Measurements from ENCODE around the gene RPL38.
A peak's percentile ranks its signal among the peaks of the same experiment; 100 is the strongest.

RPL38 gene

DNA sequence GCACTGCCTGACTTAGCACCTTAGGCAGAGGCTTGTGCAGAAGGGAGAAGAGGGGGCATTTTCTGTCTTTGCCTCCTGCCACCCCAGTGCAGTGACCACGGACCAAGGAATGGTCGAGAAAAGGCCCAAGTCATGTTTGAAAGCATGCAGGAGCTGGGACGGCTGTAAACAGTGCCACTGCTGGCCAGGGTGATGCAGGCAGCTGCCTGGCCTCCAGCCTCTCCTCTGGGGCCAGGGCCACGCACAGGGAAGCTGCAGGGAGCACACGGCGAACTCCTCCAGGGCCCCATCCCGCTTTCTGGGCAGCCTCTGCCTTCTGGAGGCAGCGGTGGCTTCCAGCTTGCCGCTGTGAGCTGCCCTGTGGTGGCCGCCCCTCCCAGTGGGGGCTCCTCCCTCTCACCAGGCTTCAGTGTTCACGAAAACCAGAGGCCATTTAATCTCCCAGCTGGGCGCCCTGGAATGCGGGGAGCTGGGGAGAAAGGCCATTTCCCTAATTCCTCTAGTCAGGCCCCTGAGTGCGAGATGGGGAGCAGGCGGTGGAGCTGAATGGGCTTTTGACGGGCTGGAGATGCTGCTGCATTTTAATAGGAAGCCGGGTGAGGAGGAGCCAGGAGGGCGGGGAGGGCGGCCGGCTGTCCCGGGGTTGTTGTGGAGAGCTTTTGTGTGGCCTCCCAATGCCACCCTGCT is 41.8 kb downstream of the RPL38 start:
- DNase-seq = peak in 56 of 58 donors; percentile 31 to 97 (median 86)

DNA sequence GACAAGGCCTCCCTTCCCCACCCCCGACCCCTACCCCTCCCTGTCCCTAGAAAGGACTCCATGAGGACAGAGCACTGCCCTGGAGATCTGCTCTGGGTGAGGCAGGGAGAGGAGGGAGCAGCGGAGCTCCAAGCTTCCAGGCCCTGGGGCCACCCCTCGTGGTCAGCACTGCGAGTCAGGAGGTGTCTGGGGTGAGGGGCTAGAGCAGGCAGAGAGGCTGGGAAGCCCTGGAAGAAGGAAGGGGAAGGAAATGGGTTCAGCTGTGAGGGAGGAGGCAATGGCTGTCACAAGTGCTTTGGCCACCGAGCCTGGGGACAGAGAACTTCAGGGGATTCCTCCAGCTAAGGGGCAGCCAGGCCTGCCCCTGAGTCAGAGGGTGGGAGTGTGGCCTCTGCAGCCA is 42.4 kb downstream of the RPL38 start:
- no peak for DNase-seq

DNA sequence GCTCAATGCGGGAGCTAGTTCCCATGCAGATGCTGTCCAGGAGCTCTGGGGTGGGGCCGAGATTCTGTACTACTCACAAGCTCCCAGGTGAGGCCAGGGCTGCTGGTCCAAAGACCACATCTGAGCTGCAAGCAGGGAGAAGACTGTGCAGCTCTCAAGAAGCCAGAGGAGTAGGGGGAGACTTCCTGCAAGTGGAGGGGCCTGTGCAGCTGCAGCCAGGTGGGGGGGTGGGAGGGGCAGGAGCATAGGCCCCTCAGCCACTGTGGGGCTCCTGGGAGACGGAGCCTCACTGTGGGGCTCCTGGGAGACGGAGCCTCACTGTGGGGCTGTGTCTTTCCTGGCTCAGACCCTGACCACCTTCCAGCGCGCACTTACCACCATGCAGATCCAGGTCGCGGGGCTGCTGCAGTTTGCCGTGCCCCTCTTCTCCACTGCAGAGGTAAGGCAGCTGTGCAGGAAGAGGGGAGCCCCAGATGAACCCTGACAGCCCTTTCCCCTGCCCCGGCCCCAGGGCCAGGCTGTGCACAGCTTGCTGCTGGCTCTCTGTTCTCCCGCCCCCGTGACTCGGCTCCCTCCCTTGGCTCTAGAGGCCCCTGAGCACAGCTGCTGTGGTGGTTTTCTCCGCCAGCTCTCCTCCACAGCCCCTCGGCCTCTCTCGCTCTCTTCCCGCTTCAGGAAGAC is 46.3 kb downstream of the RPL38 start:
- peak in 13 of 58 donors; percentile 8 to 62 (median 34) for DNase-seq

DNA sequence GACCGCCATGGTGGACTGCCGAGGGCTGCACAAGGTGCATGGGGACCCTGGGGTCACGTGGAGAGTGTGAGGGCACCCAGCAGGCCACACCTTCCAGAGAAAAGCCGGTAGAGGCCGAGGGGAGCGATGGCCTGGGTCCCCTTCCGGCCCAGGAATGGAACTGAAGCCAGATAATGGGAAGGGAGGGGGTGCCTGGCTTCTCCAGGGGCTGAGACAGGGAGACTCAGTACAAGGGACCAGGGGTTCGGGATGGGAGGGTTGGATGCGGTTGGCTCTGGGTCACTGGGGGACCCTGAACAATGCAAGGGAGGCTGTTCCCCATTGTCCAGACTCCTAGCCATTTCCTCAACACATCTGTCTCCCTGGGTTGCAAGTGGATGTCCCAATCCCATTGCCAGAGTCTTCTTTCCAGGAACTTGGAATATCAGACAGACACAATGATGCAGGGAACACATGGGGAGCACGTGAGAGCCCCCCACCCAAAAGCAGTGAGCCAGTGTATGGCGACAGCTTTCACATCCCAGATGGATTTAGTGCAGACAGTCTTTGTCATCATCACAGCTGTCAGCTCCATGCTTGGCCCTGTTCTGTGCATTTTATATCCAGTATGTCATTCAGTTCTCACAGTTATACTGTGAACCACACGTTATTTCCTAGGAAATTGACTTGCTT is 47.0 kb downstream of the RPL38 start:
- DNase-seq = no peak

DNA sequence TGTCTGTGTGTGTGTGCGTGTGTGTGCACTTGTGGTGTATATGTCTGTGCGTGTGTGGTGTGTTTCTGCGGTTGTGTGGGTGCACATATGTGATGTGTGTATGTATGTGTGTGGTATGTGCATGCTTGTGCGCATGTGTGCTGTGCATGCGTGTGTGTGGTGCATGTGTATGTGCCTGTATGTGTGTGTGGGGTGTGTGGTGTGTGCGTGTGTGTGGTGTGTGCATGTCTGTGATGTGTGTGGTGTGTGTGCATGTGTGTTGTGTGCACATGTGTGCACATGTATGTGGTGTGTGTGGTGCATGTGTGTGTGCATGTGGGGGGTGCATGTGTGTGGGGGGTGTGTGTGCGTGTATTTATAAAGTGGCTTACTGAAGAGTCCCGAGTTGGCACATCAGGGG is 47.6 kb downstream of the RPL38 start:
- DNase-seq = no peak

DNA sequence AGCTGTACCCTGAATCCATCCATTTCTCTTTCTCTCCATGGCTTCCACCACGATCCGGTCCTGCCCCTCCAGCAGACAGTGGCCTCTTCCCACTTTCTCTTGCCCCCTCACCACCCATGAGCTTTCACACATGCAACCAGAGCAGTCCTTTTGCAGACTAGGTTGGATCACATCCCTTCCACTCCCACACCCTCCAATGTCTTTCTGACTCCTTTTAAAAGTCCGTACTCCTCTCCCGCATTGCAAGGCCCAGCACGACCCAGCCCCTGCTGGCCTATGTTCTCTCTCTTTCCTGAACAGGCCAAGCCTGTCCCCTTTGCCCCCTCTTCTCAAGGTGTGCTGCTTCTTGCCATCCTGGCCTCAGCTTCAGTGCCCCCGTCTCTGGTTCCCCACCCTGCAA is 48.1 kb downstream of the RPL38 start:
- no peak for DNase-seq

DNA sequence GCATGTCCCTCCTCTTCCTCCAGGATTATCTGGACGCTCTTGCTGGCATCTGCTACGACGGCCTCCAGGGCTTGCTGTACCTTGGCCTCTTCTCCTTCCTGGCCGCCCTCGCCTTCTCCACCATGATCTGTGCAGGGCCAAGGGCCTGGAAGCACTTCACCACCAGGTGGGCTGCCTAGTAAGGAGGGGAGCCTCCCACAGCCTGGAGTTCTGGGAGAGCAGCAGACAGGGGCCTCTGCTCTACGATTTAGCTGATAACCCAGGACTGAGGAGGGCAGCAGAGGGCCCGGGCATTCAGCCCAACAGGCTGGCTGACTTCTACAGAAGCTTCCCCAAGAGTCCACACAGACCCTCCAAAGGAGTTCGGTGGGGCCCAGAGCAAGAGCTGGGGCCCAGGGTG is 48.7 kb downstream of the RPL38 start:
- no peak for DNase-seq

DNA sequence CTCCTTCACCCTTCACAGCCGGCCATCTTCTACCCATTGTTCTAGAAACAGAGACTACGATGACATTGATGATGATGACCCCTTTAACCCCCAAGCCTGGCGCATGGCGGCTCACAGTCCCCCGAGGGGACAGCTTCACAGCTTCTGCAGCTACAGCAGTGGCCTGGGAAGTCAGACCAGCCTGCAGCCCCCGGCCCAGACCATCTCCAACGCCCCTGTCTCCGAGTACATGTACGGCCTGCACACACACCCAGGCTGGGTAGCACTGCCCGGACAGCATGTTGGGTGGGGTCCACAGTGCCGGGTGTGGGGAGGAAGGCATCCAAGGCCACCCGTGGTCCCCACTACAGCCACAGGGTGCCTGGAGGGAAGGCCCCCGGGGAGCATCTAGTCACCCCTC is 49.6 kb downstream of the RPL38 start:
- no peak for DNase-seq

DNA sequence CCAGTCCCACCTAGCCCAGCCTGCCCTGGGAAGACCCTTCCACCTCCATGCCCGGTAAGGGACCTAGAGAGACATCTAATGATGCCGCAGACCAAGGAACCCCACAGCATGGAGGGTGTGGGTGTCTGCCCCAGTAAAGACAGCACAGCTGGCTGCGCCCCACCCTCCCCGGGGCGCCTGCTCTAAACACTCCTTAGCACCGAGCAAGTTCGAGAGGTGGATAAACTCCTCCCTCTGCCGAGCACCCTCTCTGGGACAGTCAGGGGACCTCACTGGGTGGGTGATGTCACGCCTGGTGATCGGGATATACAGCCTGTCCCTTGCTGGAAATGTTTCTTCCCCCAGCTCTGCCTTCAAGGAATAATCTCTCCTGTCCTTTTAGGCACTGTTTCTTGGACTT is 53.8 kb downstream of the RPL38 start:
- DNase-seq = no peak

DNA sequence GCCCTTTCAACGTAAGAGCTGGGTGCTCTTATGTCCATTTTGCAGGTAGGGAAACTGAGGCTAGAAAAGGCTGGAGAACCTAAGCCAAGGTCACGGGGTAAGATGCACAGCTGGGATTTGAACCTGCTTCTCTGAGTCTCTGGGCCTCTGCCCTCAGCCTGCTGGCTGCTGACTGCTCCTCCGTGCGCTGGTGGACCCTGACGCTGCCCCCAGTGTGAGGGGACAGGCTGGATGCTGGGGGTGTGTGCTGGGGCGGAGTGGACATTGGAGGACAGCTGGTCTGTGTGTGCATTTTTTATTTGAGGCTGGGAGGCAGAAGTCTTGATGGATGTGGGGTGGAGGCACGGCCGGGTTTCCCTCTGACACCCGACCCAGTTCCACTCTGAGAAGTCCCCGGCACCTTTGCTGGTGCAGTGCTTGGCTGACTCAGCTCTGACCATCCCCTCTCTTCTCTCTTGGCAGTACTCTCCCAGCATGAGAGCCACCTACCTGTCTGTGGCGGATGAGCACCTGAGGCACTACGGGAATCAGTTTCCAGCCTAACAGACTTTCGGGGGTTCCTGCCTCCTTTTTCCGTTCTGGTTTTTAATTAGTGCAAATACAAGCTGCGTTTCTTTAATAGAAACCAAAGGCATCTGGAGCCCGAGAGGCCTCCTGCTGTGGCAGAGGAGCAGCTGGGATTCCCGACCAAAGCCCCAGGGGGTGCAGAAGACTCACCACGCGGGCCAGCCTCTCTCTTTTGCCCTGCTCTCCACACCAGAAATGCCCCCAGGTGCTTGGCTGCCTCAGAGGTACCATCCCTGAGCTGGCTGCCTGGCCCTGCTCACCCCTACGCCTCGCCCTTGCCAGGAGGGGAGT is 56.4 kb downstream of the RPL38 start:
- DNase-seq = no peak
